Neutrophil (primary cell): ENCODE measurements around the gene TBCA.

Experiments
- H3K27ac ChIP-seq: fragments of 200-600 bp; sonication (generic); 2 replicates; pipeline ENCODE4 v1.5.1; 2016; ENCODE audit warnings: mild to moderate bottlenecking, moderate library complexity
- H3K27me3 ChIP-seq: fragments of 200-600 bp; sonication (generic); 2 replicates; pipeline ENCODE4 v1.6.0; 2016; ENCODE audit warnings: mild to moderate bottlenecking
- H3K36me3 ChIP-seq: fragments of 200-600 bp; sonication (generic); 2 replicates; pipeline ENCODE4 v1.5.1; 2017
- H3K4me1 ChIP-seq, 2 experiments: fragments of 200-600 bp in 1 of 2; sonication (generic) in 1 of 2; 1 replicate in 1 of 2; 2 replicates in 1 of 2; pipeline versions ENCODE4 v1.5.1 to v1.6.1; 2013 to 2016; ENCODE audit warnings: low read depth in 1 of 2, low read length in 1 of 2, mild to moderate bottlenecking in 1 of 2, moderate library complexity in 1 of 2; ENCODE audit not compliant: control insufficient read depth in 1 of 2, insufficient read depth in 1 of 2
- H3K4me3 ChIP-seq, 2 experiments: fragments of 200-600 bp in 1 of 2; sonication (generic) in 1 of 2; 1 replicate in 1 of 2; 2 replicates in 1 of 2; pipeline ENCODE4 v1.5.1; 2013 to 2016; ENCODE audit warnings: low read depth in 1 of 2, low read length in 1 of 2, mild to moderate bottlenecking in 1 of 2, moderate library complexity in 1 of 2
- H3K9me3 ChIP-seq: fragments of 200-600 bp; sonication (generic); 2 replicates; pipeline ENCODE4 v1.5.1; 2016
- TF ChIP-seq, protein P1 (sequence below): fragments of 200-600 bp; sonication (generic); IDR thresholded peaks from 2 replicates; pipeline ENCODE4 v1.5.1; 2016; ENCODE audit warnings: antibody characterized with exemption

Gene TBCA

DNA sequence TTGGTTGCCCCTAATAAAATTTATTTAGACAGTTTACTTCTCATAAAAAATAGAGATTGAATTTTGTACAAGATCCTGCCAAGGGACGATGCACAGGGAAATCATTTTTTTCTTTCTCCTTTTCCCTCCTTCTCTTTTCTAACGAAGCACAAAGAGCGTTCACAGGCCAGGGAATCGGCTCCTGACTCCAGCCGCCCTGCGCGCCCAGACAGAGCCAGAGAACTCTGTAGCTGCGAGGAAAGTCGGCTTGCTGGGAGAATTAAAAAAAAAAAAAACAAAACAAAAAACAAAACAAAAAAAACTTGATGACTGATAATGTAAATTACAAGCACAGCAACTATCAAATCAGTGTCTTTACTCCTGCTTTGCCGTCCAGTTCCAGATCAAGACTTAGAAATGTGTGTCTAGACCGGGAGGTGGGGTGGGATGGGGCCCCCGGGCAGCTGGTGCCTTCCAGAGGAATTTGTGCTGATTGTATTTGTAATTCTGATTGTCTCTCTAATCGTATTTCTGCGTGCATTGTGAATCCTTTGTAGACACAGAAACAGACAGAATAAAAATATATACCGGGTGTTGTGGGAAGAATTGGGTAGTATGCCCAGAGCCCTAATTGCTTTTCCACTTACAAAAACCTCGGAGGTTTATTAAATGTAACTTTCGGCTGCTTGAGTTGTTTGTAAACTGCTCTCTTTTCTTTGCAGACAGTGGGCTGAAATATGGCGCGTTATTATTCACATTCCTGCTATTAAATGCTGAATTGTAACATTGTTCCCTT, 134.0 kb downstream of the TBCA start:
- TF ChIP-seq, protein P1, sequence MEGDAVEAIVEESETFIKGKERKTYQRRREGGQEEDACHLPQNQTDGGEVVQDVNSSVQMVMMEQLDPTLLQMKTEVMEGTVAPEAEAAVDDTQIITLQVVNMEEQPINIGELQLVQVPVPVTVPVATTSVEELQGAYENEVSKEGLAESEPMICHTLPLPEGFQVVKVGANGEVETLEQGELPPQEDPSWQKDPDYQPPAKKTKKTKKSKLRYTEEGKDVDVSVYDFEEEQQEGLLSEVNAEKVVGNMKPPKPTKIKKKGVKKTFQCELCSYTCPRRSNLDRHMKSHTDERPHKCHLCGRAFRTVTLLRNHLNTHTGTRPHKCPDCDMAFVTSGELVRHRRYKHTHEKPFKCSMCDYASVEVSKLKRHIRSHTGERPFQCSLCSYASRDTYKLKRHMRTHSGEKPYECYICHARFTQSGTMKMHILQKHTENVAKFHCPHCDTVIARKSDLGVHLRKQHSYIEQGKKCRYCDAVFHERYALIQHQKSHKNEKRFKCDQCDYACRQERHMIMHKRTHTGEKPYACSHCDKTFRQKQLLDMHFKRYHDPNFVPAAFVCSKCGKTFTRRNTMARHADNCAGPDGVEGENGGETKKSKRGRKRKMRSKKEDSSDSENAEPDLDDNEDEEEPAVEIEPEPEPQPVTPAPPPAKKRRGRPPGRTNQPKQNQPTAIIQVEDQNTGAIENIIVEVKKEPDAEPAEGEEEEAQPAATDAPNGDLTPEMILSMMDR = no peak
- Histone ChIP-seq H3K27me3 (peaks cover 100% of the 10 kb centered on the region), H3K27ac (no peak overlapping the region), H3K4me3 (no peak overlapping the region), H3K9me3 (no peaks in the 10 kb centered on the region), H3K4me1 (peaks cover 27 to 28% of the 10 kb centered on the region in 2 experiments), H3K36me3 (no peaks in the 10 kb centered on the region)

GRCh38 chr5:77641397-77641943, 134.7 kb downstream of the TBCA start:
- Histone ChIP-seq H3K9me3 (no peaks in the 10 kb centered on the region), H3K4me1 (peaks cover 27 to 28% of the 10 kb centered on the region in 2 experiments), H3K27me3 (peaks cover 100% of the 10 kb centered on the region), H3K4me3 (no peak overlapping the region), H3K27ac (no peak overlapping the region), H3K36me3 (no peaks in the 10 kb centered on the region)
- TF ChIP-seq, protein P1 = no peak
